Mesenchymal stem cell (in vitro differentiated cells and primary cell): ENCODE measurements around the gene MTRFR.

Experiments used
- DNase-seq: peaks from one replicate; pipeline ENCODE4 v3.0.0-alpha.2; 2013
- H2AFZ ChIP-seq: one replicate; pipeline ENCODE4 v1.6.1; 2013; ENCODE audit warnings: low read depth, mild to moderate bottlenecking, control low read depth, inconsistent platforms, low read length, moderate library complexity
- H2AK5ac ChIP-seq: 2 replicates; pipeline ENCODE4 v1.6.1; 2013; ENCODE audit warnings: low read length, moderate library complexity, mild to moderate bottlenecking, inconsistent platforms; ENCODE audit not compliant: severe bottlenecking
- H2BK120ac ChIP-seq: one replicate; pipeline ENCODE4 v1.6.1; 2013; ENCODE audit warnings: low read depth, mild to moderate bottlenecking, inconsistent platforms, low read length, moderate library complexity
- H2BK12ac ChIP-seq, 2 experiments: one replicate each; pipeline ENCODE4 v1.6.1; 2013; ENCODE audit warnings: inconsistent platforms in 2 of 2, low read length in 2 of 2, mild to moderate bottlenecking in 2 of 2, moderate library complexity in 2 of 2, control low read depth in 1 of 2
- H2BK15ac ChIP-seq: one replicate; pipeline ENCODE4 v1.6.1; 2013; ENCODE audit warnings: mild to moderate bottlenecking, low read depth, inconsistent platforms; ENCODE audit not compliant: poor library complexity, severe bottlenecking
- H2BK5ac ChIP-seq: 2 replicates; pipeline ENCODE4 v1.6.1; 2013; ENCODE audit warnings: low read depth, mild to moderate bottlenecking, low read length, control low read depth, inconsistent platforms; ENCODE audit not compliant: poor library complexity, severe bottlenecking
- H3K14ac ChIP-seq, 2 experiments: one replicate each; pipeline ENCODE4 v1.6.1; 2013; ENCODE audit warnings: inconsistent platforms in 2 of 2, low read length in 2 of 2, control low read depth in 1 of 2, mild to moderate bottlenecking in 1 of 2, moderate library complexity in 1 of 2
- H3K18ac ChIP-seq, 2 experiments: one replicate each; pipeline ENCODE4 v1.6.1; 2013; ENCODE audit warnings: inconsistent platforms in 2 of 2, low read length in 2 of 2, control low read depth in 1 of 2, low read depth in 1 of 2, mild to moderate bottlenecking in 1 of 2
- H3K23ac ChIP-seq, 2 experiments: one replicate each; pipeline ENCODE4 v1.6.1; 2013; ENCODE audit warnings: inconsistent platforms in 2 of 2, low read length in 2 of 2, mild to moderate bottlenecking in 2 of 2, moderate library complexity in 2 of 2, control low read depth in 1 of 2
- H3K27ac ChIP-seq: 2 replicates; pipeline ENCODE4 v1.5.1; 2013; ENCODE audit warnings: mild to moderate bottlenecking, moderate library complexity, low read length, control low read depth, inconsistent platforms; ENCODE audit not compliant: poor library complexity, severe bottlenecking
- H3K27me3 ChIP-seq, 2 experiments: 2 replicates each; pipeline versions ENCODE4 v1.6.1 to v1.7.0; 2013; ENCODE audit warnings: low read length in 2 of 2, mild to moderate bottlenecking in 2 of 2, moderate library complexity in 2 of 2, control low read depth in 1 of 2, inconsistent platforms in 1 of 2; ENCODE audit not compliant: control insufficient read depth in 1 of 2, insufficient read depth in 1 of 2
- H3K36me3 ChIP-seq, 2 experiments: 2 replicates each; pipeline versions ENCODE4 v1.6.1 to v1.7.0; 2013; ENCODE audit warnings: low read length in 2 of 2, control low read depth in 1 of 2, inconsistent platforms in 1 of 2, low read depth in 1 of 2, mild to moderate bottlenecking in 1 of 2; ENCODE audit not compliant: insufficient read depth in 2 of 2, control insufficient read depth in 1 of 2
- H3K4ac ChIP-seq, 2 experiments: one replicate each; pipeline ENCODE4 v1.6.1; 2013; ENCODE audit warnings: inconsistent platforms in 2 of 2, low read length in 2 of 2, mild to moderate bottlenecking in 2 of 2, moderate library complexity in 2 of 2, control low read depth in 1 of 2, low read depth in 1 of 2
- H3K4me1 ChIP-seq: 2 replicates; pipeline ENCODE4 v1.6.1; 2013; ENCODE audit warnings: low read depth, low read length, control low read depth; ENCODE audit not compliant: control insufficient read depth, insufficient read depth
- H3K4me2 ChIP-seq: 2 replicates; pipeline ENCODE4 v1.6.1; 2013; ENCODE audit warnings: low read length, mild to moderate bottlenecking, inconsistent platforms; ENCODE audit not compliant: poor library complexity, severe bottlenecking
- H3K4me3 ChIP-seq, 2 experiments: 2 replicates each; pipeline versions ENCODE4 v1.5.1 to v1.7.0; 2013; ENCODE audit warnings: low read length in 2 of 2, mild to moderate bottlenecking in 2 of 2, control low read depth in 1 of 2, low read depth in 1 of 2; ENCODE audit not compliant: insufficient read depth in 1 of 2
- H3K79me1 ChIP-seq: replicated peaks from 2 replicates; pipeline ENCODE4 v1.6.1; 2013; ENCODE audit warnings: mild to moderate bottlenecking, control low read depth, low read length, inconsistent platforms; ENCODE audit not compliant: poor library complexity, severe bottlenecking
- H3K9ac ChIP-seq: 2 replicates; pipeline ENCODE4 v1.7.0; 2013; ENCODE audit warnings: mild to moderate bottlenecking, low read length, moderate library complexity
- H3K9me3 ChIP-seq: 2 replicates; pipeline ENCODE4 v1.7.0; 2013; ENCODE audit warnings: mild to moderate bottlenecking, low read length; ENCODE audit not compliant: control insufficient read depth
- H4K8ac ChIP-seq: one replicate; pipeline ENCODE4 v1.6.1; 2013; ENCODE audit warnings: inconsistent platforms, mild to moderate bottlenecking, low read length, moderate library complexity
- H4K91ac ChIP-seq: one replicate; pipeline ENCODE4 v1.6.1; 2013; ENCODE audit warnings: mild to moderate bottlenecking, low read length, inconsistent platforms
- WGBS: methylation state at CpG from one replicate; pipeline ENCODE4 v1.1.7; 2013; ENCODE audit warnings: mixed read lengths; 5-methylcytosine and 5-hydroxymethylcytosine counted together

The MTRFR gene

DNA sequence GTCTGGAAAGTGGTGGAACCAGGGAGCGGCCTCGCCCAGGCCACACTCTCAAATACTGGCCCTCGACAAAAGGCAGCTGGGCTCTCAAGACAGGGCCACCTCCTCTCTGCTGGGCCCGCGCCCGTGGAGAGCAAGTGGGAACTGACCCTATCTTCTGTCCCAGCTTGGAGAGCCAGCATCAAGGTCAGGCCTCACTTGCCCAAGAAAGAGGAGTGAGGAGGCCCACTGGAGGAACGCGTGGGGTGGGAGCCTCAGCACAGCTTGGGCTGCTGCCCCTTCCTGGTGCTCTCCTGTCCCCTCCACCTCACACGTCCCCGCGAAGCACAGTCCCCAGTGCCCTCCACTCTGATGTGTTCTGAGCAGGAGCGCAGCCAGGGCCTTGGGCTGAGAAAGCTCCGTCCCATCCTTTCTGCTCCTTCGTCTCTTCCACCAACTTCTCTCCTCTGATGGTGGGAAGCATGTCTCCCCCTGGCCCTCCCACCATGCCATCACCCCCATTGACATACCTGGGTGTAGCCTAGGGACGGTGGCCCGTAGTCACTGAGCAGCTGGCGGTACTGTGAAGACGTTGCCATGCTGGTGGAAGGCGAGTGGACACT lies 33.5 kb downstream of the MTRFR start:
- Histone ChIP-seq H3K4ac (no peak overlapping the region), H3K4me2 (no peak overlapping the region), H2BK12ac (no peak overlapping the region), H3K27ac (no peak overlapping the region), H3K9me3 (no peaks in the 10 kb centered on the region), H2BK15ac (no peak overlapping the region), H3K18ac (no peak overlapping the region), H2BK5ac (no peak overlapping the region), H2AK5ac (no peak overlapping the region), H3K9ac (no peak overlapping the region), H4K91ac (no peak overlapping the region), H3K36me3 (peaks cover 41 to 70% of the 10 kb centered on the region in 2 experiments), H3K27me3 (no peaks in the 10 kb centered on the region), H3K4me3 (no peak overlapping the region), H3K79me1 (peaks cover 10% of the 10 kb centered on the region), H3K23ac (no peak overlapping the region), H3K4me1 (peaks cover 26% of the 10 kb centered on the region), H3K14ac (no peak overlapping the region), H2BK120ac (no peak overlapping the region), H2AFZ (no peak overlapping the region), H4K8ac (no peak overlapping the region)
- WGBS, result 97% methylated on average over 19 of the region's 19 CpGs
- no peak for DNase-seq

DNA sequence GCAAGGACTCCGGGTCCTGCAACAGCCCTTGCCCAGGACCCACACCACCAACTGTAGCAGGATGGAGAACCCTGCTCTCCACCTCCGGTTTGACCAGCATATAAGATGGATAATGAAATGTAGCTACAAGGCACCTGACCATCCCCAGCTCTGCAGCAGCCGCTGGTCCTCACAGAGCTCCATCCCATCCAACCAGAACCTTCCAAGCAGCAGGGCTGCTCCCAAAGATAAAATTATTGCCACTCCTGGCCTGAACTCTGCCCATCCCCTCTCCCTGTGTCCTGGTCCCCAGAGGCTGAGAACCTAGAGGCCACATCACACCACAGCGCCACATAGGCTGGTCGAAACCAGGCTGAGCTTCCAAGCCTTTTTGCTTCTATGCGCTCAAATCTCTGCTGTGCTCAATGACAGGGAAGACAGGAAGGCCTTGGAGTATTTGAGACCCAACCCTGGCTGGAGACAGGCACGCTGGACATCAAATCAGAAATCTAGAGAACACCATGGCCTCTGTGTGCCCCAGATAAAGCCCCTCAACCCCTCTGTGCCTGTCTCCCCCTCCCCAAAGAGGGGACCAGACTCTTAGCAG lies 34.2 kb downstream of the MTRFR start:
- peaks cover 28% of the 10 kb centered on the region for H3K4me1 ChIP-seq

GRCh38 chr12:123267991-123268843 lies 35.0 kb downstream of the MTRFR start:
- Histone ChIP-seq H3K79me1 (peaks cover 9% of the 10 kb centered on the region), H3K4me2 (no peak overlapping the region), H2BK15ac (no peak overlapping the region), H3K4ac (peak overlapping the region in 1 of 2 experiments; percentile 97), H3K27me3 (no peaks in the 10 kb centered on the region), H2BK5ac (no peak overlapping the region), H4K8ac (peak overlapping the region; percentile 58), H3K4me1 (peaks cover 30% of the 10 kb centered on the region), H3K14ac (no peak overlapping the region), H2AK5ac (no peak overlapping the region), H3K9me3 (no peaks in the 10 kb centered on the region), H2BK12ac (peak overlapping the region in 1 of 2 experiments; percentile 15), H3K18ac (no peak overlapping the region), H4K91ac (peak overlapping the region; percentile 65), H3K9ac (peak overlapping the region; percentile 68), H3K36me3 (peaks cover 28 to 59% of the 10 kb centered on the region in 2 experiments), H3K23ac (no peak overlapping the region), H2AFZ (no peak overlapping the region), H3K27ac (no peak overlapping the region), H2BK120ac (no peak overlapping the region), H3K4me3 (peak overlapping the region in 1 of 2 experiments; percentile 70)
- no peak for DNase-seq
- WGBS, result 97% methylated on average over 36 of the region's 36 CpGs

More for the DNA sequence above, 34.2 kb downstream of the MTRFR start:
- Histone ChIP-seq H3K79me1 (peaks cover 12% of the 10 kb centered on the region), H3K4me3 (no peak overlapping the region), H2AK5ac (no peak overlapping the region), H3K4me2 (no peak overlapping the region), H3K9ac (no peak overlapping the region), H2BK12ac (no peak overlapping the region), H2AFZ (no peak overlapping the region), H3K14ac (no peak overlapping the region), H3K27ac (no peak overlapping the region), H3K36me3 (peaks cover 34 to 64% of the 10 kb centered on the region in 2 experiments), H3K27me3 (no peaks in the 10 kb centered on the region), H2BK15ac (no peak overlapping the region), H2BK120ac (no peak overlapping the region), H3K23ac (no peak overlapping the region), H3K4ac (no peak overlapping the region), H3K9me3 (no peaks in the 10 kb centered on the region), H2BK5ac (no peak overlapping the region), H3K18ac (no peak overlapping the region), H4K8ac (no peak overlapping the region), H4K91ac (no peak overlapping the region)
- 97% methylated on average over 6 of the region's 7 CpGs for WGBS
- DNase-seq, result no peak

DNA sequence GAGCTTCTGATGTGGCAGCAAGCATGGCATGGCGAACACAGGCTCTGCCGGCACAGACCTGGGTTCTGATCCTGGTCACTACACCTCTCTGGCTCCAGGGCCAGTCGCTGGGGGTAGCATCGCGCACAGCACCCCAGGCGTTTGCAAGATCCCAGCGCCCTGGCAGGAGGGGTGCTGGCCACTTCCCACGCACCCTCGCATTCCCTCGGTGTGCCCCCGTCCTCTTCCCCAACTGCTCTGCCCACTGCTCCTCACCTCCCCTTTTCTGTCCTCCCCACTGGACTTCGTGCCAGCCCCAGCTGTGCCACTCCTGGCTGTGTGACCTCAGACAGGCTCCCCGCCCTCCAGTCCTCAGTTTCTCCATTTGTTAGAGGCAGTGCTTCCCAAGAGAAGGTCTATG lies 35.6 kb downstream of the MTRFR start:
- Histone ChIP-seq H3K14ac (peak overlapping the region in 1 of 2 experiments; percentile 77), H4K8ac (peak overlapping the region; percentile 58), H2BK120ac (peak overlapping the region; percentile 95), H3K27ac (peak overlapping the region; percentile 38), H3K4me3 (peak overlapping the region in 1 of 2 experiments; percentile 70), H3K4me1 (peaks cover 28% of the 10 kb centered on the region), H3K27me3 (no peaks in the 10 kb centered on the region), H2AK5ac (peak overlapping the region; percentile 66), H2BK5ac (no peak overlapping the region), H3K36me3 (peaks cover 22 to 52% of the 10 kb centered on the region in 2 experiments), H2AFZ (no peak overlapping the region), H3K79me1 (peaks cover 8% of the 10 kb centered on the region), H3K18ac (peak overlapping the region; percentile 61 to 63), H4K91ac (peak overlapping the region; percentile 65), H2BK12ac (peak overlapping the region in 1 of 2 experiments; percentile 55), H3K9me3 (no peaks in the 10 kb centered on the region), H3K23ac (no peak overlapping the region), H3K4me2 (no peak overlapping the region), H3K4ac (peak overlapping the region; percentile 32 to 97), H3K9ac (peak overlapping the region; percentile 68), H2BK15ac (peak overlapping the region; percentile 12)
- no peak for DNase-seq
- 95% methylated on average over 13 of the region's 13 CpGs for WGBS
